Cardiac muscle cell (in vitro differentiated cells and primary cell): ENCODE data around the gene TDRD5. TPM values are rescaled to one million over a fixed set of nuclear protein-coding genes. Genes with fewer than 3 reads are reported as not detected.

Source experiments
- DNase-seq, 2 donors: peaks; one replicate each; pipeline versions ENCODE4 v3.0.0 to v3.0.0-alpha.2; 2010 to 2017; ENCODE audit warnings: low read depth in 1 of 2, low spot score in 1 of 2
- H3K27ac ChIP-seq: fragments of 200-600 bp; sonication (generic); 2 replicates; pipeline ENCODE4 v1.5.1; 2016
- H3K27me3 ChIP-seq: fragments of 200-600 bp; sonication (generic); 2 replicates; pipeline ENCODE4 v1.6.0; 2016; ENCODE audit warnings: control low read depth
- H3K36me3 ChIP-seq: fragments of 200-600 bp; sonication (generic); 2 replicates; pipeline ENCODE4 v1.5.1; 2016; ENCODE audit warnings: control low read depth
- H3K4me1 ChIP-seq: fragments of 200-600 bp; sonication (generic); 2 replicates; pipeline ENCODE4 v1.8.1; 2017; ENCODE audit warnings: low read depth, mild to moderate bottlenecking, mixed run types
- H3K4me3 ChIP-seq: fragments of 200-600 bp; sonication (generic); 2 replicates; pipeline ENCODE4 v1.5.1; 2016; ENCODE audit warnings: mild to moderate bottlenecking
- H3K9me3 ChIP-seq: fragments of 200-600 bp; sonication (generic); 2 replicates; pipeline ENCODE4 v1.5.1; 2017; ENCODE audit warnings: low read depth, mild to moderate bottlenecking, control low read depth
- polyA plus RNA-seq: library from polyadenylated mRNA; unstranded; fragments of >200 nt; fragmentation: Nextera tagmentation; extraction: Ambion mirVana; gene quantifications from 2 replicates; pipeline ENCODE4 v1.2.1, GENCODE V29; 2016
- total RNA-seq: library from RNA; depleted of rRNA; stranded (reverse); fragments of >200 nt; gene quantifications from 2 replicates; pipeline ENCODE4 v1.2.3, GENCODE V29; 2016
- TF ChIP-seq, protein P1 (sequence below): IDR thresholded peaks from 2 replicates; pipeline ENCODE4 v1.5.1; 2012; ENCODE audit warnings: low read depth, mild to moderate bottlenecking, low read length

The TDRD5 gene
- total and polyA plus RNA-seq, 2 experiments from 2014 or later = 0.21 TPM; not detected in 1

DNA sequence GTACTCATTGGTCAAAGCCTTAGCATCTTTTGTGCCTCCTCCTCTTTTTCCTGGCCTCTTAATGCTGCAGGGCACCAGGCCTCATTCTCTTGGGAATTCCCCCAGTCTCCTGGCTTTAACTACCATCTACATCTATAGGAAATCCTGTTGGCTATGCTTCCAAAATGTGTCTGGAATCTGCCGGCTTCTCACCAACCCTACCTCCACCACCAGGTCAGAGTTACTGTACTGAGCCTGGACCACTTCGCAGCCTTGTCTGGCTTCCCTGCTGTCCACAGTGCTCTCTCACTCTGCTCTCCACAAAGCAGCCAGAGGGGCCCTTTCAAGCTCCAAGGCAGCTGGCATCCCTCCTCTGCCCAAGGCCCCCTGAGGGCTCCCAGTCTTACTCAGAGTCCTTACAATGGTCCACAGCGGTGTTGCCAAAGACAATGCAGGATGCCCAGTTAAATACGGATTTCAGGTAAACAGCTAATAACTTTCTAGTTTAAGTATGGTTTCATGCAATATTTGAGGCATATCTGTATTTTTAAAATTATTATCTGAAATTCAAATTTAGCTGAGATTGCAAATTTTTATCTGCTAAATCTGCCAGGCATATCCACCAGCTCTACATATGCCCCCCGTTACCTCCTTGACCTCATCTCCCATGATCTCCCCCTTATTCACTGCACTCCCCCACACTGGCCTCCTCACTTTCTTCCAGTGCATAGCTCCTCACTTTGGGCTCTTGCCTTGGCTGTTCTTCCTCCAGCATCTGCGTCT, 117.0 kb downstream of the TDRD5 start:
- peak in 1 of 2 donors; percentile 30 for DNase-seq
- H3K27me3 ChIP-seq = no peaks in the 10 kb centered on the region
- H3K9me3 ChIP-seq = no peaks in the 10 kb centered on the region
- no peaks in the 10 kb centered on the region for H3K4me1 ChIP-seq
- H3K4me3 ChIP-seq = no peak overlapping the region
- H3K27ac ChIP-seq = no peak overlapping the region
- H3K36me3 ChIP-seq = no peaks in the 10 kb centered on the region
- TF ChIP-seq, protein P1, sequence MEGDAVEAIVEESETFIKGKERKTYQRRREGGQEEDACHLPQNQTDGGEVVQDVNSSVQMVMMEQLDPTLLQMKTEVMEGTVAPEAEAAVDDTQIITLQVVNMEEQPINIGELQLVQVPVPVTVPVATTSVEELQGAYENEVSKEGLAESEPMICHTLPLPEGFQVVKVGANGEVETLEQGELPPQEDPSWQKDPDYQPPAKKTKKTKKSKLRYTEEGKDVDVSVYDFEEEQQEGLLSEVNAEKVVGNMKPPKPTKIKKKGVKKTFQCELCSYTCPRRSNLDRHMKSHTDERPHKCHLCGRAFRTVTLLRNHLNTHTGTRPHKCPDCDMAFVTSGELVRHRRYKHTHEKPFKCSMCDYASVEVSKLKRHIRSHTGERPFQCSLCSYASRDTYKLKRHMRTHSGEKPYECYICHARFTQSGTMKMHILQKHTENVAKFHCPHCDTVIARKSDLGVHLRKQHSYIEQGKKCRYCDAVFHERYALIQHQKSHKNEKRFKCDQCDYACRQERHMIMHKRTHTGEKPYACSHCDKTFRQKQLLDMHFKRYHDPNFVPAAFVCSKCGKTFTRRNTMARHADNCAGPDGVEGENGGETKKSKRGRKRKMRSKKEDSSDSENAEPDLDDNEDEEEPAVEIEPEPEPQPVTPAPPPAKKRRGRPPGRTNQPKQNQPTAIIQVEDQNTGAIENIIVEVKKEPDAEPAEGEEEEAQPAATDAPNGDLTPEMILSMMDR = no peak

- no peaks in the 10 kb centered on the region for H3K27me3 ChIP-seq
- peak in 1 of 2 donors; percentile 96 for DNase-seq
- no peak overlapping the region for H3K27ac ChIP-seq
Observed at GRCh38 chr1:179709841-179710329, 118.3 kb downstream of the TDRD5 start.

GRCh38 chr1:179714159-179714558, 122.5 kb downstream of the TDRD5 start:
- TF ChIP-seq, protein P1 = no peak
- Histone ChIP-seq H3K27ac (no peak overlapping the region), H3K4me3 (no peak overlapping the region), H3K4me1 (no peaks in the 10 kb centered on the region), H3K9me3 (no peaks in the 10 kb centered on the region), H3K27me3 (no peaks in the 10 kb centered on the region), H3K36me3 (no peaks in the 10 kb centered on the region)
- no peak for DNase-seq

More at GRCh38 chr1:179709841-179710329, 118.3 kb downstream of the TDRD5 start:
- Histone ChIP-seq H3K4me1 (no peaks in the 10 kb centered on the region), H3K4me3 (no peak overlapping the region), H3K9me3 (no peaks in the 10 kb centered on the region), H3K36me3 (no peaks in the 10 kb centered on the region)
- TF ChIP-seq, protein P1 = no peak

GRCh38 chr1:179714623-179715022, 123.0 kb downstream of the TDRD5 start:
- Histone ChIP-seq H3K4me3 (no peak overlapping the region), H3K4me1 (no peaks in the 10 kb centered on the region), H3K9me3 (no peaks in the 10 kb centered on the region), H3K27me3 (no peaks in the 10 kb centered on the region), H3K27ac (no peak overlapping the region), H3K36me3 (no peaks in the 10 kb centered on the region)
- TF ChIP-seq, protein P1 = no peak
- no peak for DNase-seq

DNA sequence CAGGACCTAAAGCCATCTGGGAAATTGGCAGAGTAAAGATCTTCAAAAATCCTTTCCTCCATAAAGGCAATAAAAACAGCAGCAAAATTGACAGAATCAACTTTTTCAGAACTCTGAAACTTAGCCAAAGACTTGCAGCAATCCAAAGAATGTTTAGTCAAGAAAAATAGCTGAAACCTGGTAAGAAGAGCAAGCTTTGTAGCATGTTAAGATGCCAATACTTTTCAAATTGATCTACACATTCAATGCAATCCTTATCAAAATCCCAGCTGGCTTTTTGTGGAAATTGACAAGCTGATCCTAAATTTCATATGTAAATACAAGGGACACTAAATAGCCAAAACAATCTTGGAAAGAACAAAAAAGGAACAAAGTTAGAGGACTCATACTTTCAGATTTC, 127.6 kb downstream of the TDRD5 start:
- Histone ChIP-seq H3K9me3 (peaks cover 3% of the 10 kb centered on the region), H3K27ac (no peak overlapping the region), H3K4me1 (no peaks in the 10 kb centered on the region), H3K27me3 (no peaks in the 10 kb centered on the region), H3K36me3 (no peaks in the 10 kb centered on the region), H3K4me3 (no peak overlapping the region)
- DNase-seq = no peak
- TF ChIP-seq, protein P1 = no peak
